BLaER1 treated with 17β-estradiol and CSF1 and Interleukin-3, amounts not matched to agents 10 nM and 100 nM (cell line): Measurements from ENCODE around the gene TRAPPC4.
"Not testable (repeated sequence)": the region's sequence is repeated elsewhere in the genome, so short reads cannot be mapped to it uniquely, and the experiment has no call there.

Experiments
- H3K27ac ChIP-seq, 11 experiments: shearing (Covaris generic); formaldehyde crosslinking; 2 replicates each; pipeline ENCODE4 v1.8.1; 2022
- H3K27me3 ChIP-seq, 11 experiments: shearing (Covaris generic); formaldehyde crosslinking; 2 replicates each; pipeline ENCODE4 v1.8.1; 2022
- H3K36me3 ChIP-seq, 11 experiments: shearing (Covaris generic); formaldehyde crosslinking; 2 replicates each; pipeline ENCODE4 v1.8.1; 2022
- H3K4me1 ChIP-seq, 10 experiments: shearing (Covaris generic); formaldehyde crosslinking; 2 replicates each; pipeline ENCODE4 v1.8.1; 2022
- H3K4me2 ChIP-seq, 11 experiments: shearing (Covaris generic); formaldehyde crosslinking; 2 replicates each; pipeline ENCODE4 v1.8.1; 2022
- H3K4me3 ChIP-seq, 10 experiments: shearing (Covaris generic); formaldehyde crosslinking; 2 replicates each; pipeline ENCODE4 v1.8.1; 2022
- H3K9ac ChIP-seq, 11 experiments: shearing (Covaris generic); formaldehyde crosslinking; 2 replicates each; pipeline ENCODE4 v1.8.1; 2022
- H3K9me3 ChIP-seq, 11 experiments: shearing (Covaris generic); formaldehyde crosslinking; replicated peaks in 1 of 11; 2 replicates each; pipeline ENCODE4 v1.8.1; 2022
- H4K20me1 ChIP-seq, 11 experiments: shearing (Covaris generic); formaldehyde crosslinking; 2 replicates each; pipeline ENCODE4 v1.8.1; 2022
- Cebpa-rat ChIP-seq, 11 experiments: shearing (Covaris generic); IDR thresholded peaks; 2 replicates each; pipeline ENCODE4 v1.8.1; 2022

The TRAPPC4 gene, protein sequence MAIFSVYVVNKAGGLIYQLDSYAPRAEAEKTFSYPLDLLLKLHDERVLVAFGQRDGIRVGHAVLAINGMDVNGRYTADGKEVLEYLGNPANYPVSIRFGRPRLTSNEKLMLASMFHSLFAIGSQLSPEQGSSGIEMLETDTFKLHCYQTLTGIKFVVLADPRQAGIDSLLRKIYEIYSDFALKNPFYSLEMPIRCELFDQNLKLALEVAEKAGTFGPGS

DNA sequence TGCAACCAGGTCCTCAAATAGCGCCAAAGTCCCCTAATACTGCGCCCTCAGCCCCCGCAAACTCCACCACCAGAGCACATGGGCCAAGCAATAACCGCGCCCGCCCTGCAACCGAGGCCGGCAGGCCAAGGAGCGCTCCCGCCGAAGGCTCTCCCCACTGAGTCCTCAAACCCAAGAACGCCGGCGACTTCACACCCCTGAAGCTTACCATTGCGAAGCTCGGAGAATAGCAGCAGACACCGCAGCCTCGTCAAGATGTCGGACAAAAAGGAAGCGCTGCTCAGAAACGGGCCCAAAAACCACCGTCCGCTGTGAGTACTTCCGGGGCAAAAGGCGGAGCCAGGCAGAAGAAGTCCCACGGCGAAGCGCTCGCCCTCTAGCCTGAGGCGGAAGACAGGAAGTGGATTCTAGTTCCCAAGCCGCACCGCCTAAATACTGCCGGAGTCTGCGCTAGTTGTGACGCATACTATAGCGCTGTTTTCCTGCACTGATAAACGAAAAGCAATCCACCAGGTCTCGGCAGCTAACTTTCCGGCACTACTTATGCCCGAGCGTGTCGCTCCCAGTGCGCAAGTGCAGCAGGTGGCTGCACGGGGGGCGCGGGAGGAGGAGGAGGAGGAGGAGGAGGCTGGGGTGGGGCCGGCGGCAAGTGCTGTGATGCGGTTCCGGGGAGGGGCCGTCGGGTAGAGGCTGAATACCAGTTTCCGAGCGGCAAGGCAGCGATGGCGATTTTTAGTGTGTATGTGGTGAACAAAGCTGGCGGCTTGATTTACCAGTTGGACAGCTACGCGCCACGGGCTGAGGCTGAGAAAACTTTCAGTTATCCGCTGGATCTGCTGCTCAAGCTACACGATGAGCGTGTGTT lies at the start of gene TRAPPC4, which contains the start of gene RPS25:
Gene TRAPPC4 (plus strand): TSS at position 693 of the 865 bp plus-strand sequence. CDS start 30 bp downstream, at position 723.
Gene RPS25 (minus strand): TSS at position 270 of the 865 bp plus-strand sequence. CDS start 59 bp downstream, at position 211.
- Histone ChIP-seq H3K9me3 (no peaks in the 10 kb centered on the region), H3K36me3 (peaks cover 53 to 78% (median 74%) of the 10 kb centered on the region in 11 experiments), H3K9ac (peak within 1 kb of the TSS; percentile 89 to 99 (median 95)), H3K4me2 (peak within 1 kb of the TSS; percentile 77 to 97 (median 90)), H3K4me3 (peak within 1 kb of the TSS; percentile 80 to 98 (median 95)), H3K4me1 (peaks cover 41 to 55% (median 44%) of the 10 kb centered on the region in 10 experiments), H3K27me3 (no peaks in the 10 kb centered on the region), H4K20me1 (peaks cover 28 to 82% (median 57%) of the 10 kb centered on the region in 11 experiments; a peak in 20 of 22 replicates), H3K27ac (peak within 1 kb of the TSS; percentile 78 to 98 (median 93))
- no peak for TF ChIP-seq Cebpa-rat (IDR thresholded peaks at IDR 0.05)

DNA sequence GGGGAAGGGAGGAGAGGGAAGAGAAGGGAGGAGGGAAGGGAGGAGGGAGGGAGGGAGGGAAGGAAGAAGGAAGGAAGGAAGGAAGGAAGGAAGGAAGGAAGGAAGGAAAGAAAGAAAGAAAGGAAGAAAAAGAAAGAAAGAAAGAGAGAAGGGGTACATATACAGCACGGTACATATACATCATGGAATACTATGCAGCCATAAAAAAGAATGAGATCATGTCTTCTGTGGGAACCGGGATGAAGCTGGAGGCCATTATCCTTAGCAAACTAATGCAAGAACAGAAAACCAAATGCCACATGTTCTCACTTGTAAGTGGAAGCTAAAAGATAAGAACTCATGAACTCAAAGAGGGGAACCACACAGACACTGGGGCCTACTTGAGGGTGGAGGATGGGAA lies 49.1 kb upstream of the TRAPPC4 start:
- not testable (repeated sequence) for H3K9ac ChIP-seq
- Histone ChIP-seq H3K9me3 (peaks cover 0 to 14% (median 3%) of the 10 kb centered on the region in 11 experiments; a peak in 8 of 22 replicates), H3K4me1 (peaks cover 0 to 13% (median 0%) of the 10 kb centered on the region in 10 experiments; a peak in 7 of 20 replicates)

DNA sequence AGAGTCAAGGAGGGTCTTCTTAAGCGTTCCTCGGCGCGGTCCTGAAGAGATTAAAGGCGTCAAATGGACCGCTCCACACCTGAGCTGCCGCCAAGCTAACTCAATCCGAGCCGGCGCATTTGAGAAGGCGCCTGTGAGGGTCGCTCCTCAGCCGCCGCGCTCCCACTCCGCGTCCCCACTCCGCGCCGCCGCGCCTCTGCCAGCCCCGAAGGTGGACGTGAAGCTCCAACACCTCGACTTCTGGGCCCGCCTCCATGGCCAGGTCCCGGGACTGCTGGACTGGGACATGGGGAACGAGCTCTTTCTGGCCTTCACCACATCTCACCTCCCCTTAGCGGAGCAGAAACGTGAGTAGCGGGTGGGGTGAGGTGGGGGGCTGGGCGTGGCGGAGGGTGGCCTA lies 46.9 kb upstream of the TRAPPC4 start, which contains the start of gene FOXR1:
Gene FOXR1 (plus strand): TSS at position 116 of the 400 bp plus-strand sequence. CDS start 171 bp downstream, at position 287.
- H3K27me3 ChIP-seq, result no peaks in the 10 kb centered on the region
- H3K9ac ChIP-seq, result no peak within 1 kb of the TSS
- H4K20me1 ChIP-seq, result no peaks in the 10 kb centered on the region
- no peaks in the 10 kb centered on the region for H3K36me3 ChIP-seq
- no peak within 1 kb of the TSS for H3K4me2 ChIP-seq
- H3K4me3 ChIP-seq, result no peak within 1 kb of the TSS
- H3K9me3 ChIP-seq, result peaks cover 0 to 14% (median 3%) of the 10 kb centered on the region in 11 experiments; a peak in 8 of 22 replicates
- H3K4me1 ChIP-seq, result no peaks in the 10 kb centered on the region
- no peak for TF ChIP-seq Cebpa-rat (IDR thresholded peaks at IDR 0.05)
- H3K27ac ChIP-seq, result no peak within 1 kb of the TSS

More for the DNA sequence above, 49.1 kb upstream of the TRAPPC4 start:
- H3K27ac ChIP-seq, H3K4me2 ChIP-seq, H3K36me3 ChIP-seq, H3K4me3 ChIP-seq, H4K20me1 ChIP-seq, H3K27me3 ChIP-seq: not testable (repeated sequence)

DNA sequence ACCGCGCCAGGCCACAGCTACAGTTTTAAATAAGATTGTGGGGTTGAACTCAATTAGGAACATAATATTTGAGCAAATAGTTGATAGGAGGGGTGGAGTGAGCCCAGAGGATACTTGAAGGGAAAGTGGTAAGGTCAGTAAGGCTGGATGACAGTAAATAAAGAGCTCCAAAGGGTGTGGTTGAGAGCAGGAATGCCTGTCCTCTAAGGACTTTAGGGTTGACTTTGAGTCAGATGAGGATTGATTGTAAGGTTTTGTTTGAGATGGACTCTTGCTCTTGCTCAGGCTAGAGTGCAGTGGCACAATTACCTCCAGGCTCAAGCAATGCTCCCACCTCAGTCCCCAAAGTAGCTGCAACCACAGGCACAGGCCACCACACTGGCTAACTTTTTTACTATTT lies 44.6 kb upstream of the TRAPPC4 start:
- H3K36me3 ChIP-seq, result no peaks in the 10 kb centered on the region
- no peaks in the 10 kb centered on the region for H4K20me1 ChIP-seq
- H3K27me3 ChIP-seq, result no peaks in the 10 kb centered on the region
- no peak overlapping the region for H3K4me3 ChIP-seq
- H3K4me2 ChIP-seq, result no peak overlapping the region
- H3K27ac ChIP-seq, result no peak overlapping the region
- no peak overlapping the region for H3K9ac ChIP-seq
- TF ChIP-seq Cebpa-rat (IDR thresholded peaks at IDR 0.05), result no peak
- 0 out of 20 replicates have a peak, but pooled peaks cover 0 to 2% (median 0%) of the 10 kb centered on the region in 10 experiments for H3K4me1 ChIP-seq
- peaks cover 0 to 14% (median 3%) of the 10 kb centered on the region in 11 experiments; a peak in 8 of 22 replicates for H3K9me3 ChIP-seq

DNA sequence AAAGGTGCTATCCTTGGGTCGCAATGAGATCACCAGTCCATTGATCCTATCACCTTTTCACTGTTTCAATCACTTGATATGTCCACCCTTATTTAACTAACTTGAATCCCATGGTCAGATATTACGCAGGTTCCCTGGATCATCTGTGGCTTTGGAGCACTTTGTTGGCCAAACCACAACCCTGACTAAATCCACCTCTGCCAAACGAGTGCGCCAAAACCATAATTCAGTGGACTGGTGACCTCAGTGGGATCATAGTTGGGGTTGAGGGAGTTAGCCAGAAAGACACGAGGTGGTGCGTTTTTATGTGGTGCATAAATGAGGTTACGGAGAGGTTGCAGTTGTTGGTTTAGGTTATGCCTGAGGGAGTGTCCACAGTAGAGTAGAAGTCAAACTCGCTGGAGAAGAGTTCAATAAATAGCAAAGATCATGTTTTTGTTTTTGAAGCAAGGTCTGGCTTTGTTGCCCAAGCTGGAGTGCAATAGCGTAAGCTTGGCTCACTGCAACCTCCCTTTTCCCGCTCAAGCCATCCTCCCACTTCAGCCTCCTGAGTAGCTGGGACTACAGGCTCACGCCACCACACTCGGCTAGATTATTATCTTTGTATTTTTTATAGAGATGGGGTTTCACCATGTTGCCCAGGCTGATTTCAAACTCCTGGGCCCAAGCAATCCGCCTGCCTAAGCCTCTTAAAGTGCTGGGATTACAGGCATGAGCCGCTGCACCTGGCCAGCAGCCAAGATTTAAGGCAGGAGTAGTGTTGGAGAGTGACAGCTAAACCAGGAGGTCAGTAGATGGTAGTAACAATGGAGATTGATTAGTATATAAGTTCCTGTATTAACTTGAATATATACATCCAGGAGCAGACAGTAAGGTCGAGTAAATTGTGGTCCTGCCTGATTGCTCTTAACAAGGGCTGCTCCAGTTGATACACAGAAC lies 42.5 kb upstream of the TRAPPC4 start:
- Histone ChIP-seq H3K27me3 (no peaks in the 10 kb centered on the region), H3K9me3 (peaks cover 0 to 14% (median 3%) of the 10 kb centered on the region in 11 experiments; a peak in 8 of 22 replicates), H3K4me1 (peaks cover 0 to 9% (median 0%) of the 10 kb centered on the region in 10 experiments; a peak in 3 of 20 replicates), H3K4me2 (no peak overlapping the region), H3K4me3 (no peak overlapping the region), H3K9ac (no peak overlapping the region), H3K27ac (no peak overlapping the region), H3K36me3 (no peaks in the 10 kb centered on the region), H4K20me1 (no peaks in the 10 kb centered on the region)
- no peak for TF ChIP-seq Cebpa-rat (IDR thresholded peaks at IDR 0.05)

DNA sequence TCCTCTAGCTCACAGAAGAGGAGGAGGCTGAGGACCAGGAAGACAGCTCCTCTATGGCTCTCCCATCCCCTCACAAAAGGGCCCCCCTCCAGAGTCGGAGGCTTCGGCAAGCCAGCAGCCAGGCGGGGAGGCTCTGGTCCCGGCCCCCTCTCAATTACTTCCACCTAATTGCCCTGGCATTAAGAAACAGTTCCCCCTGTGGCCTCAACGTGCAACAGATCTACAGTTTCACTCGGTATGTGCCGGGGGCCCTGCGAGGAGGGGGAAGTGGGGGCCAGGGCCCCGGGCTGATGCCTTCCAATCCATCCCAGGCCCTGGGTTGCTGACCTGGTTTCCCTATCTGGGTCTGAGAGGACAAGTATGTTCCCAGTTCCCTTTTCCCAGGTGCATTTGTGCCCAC lies 39.1 kb upstream of the TRAPPC4 start:
- Histone ChIP-seq H4K20me1 (no peaks in the 10 kb centered on the region), H3K9me3 (no peaks in the 10 kb centered on the region), H3K4me1 (peaks cover 0 to 9% (median 0%) of the 10 kb centered on the region in 10 experiments; a peak in 3 of 20 replicates), H3K9ac (no peak overlapping the region), H3K4me3 (no peak overlapping the region), H3K36me3 (no peaks in the 10 kb centered on the region), H3K4me2 (peak overlapping the region in 1 of 11 experiments; percentile 15; a peak in 1 of 22 replicates), H3K27ac (no peak overlapping the region), H3K27me3 (no peaks in the 10 kb centered on the region)
- no peak for TF ChIP-seq Cebpa-rat (IDR thresholded peaks at IDR 0.05)

DNA sequence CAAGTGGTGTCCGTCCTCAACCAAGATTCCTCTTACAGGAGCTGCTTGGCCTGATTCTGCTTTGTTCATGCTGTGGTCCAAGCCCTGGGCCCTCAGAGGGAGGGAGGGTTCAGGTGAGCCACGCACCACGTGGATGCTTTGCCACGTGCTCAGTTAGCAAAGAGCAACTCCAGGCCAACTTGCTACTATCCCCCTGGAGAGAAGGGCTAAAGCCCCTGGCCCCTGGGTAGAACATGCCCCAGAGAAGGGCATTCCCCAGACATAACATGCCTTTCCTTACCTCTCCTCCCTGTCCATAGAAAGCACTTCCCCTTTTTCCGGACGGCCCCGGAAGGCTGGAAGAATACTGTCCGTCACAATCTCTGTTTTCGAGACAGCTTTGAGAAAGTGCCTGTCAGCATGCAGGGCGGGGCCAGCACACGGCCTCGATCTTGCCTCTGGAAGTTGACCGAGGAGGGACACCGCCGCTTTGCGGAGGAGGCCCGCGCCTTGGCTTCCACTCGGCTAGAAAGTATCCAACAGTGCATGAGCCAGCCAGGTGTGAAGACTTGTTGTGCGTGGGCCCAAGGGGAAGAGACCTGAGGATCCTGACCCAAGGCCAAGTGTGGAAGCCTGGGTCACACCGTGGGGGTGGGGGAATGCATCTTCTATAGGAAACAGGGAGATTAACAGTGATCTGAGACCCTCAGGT lies 38.2 kb upstream of the TRAPPC4 start:
- Histone ChIP-seq H3K36me3 (no peaks in the 10 kb centered on the region), H3K27ac (no peak overlapping the region), H3K4me3 (no peak overlapping the region), H3K9ac (no peak overlapping the region), H3K9me3 (no peaks in the 10 kb centered on the region), H4K20me1 (no peaks in the 10 kb centered on the region), H3K4me1 (peaks cover 0 to 9% (median 0%) of the 10 kb centered on the region in 10 experiments; a peak in 3 of 20 replicates), H3K4me2 (no peak overlapping the region), H3K27me3 (no peaks in the 10 kb centered on the region)
- TF ChIP-seq Cebpa-rat (IDR thresholded peaks at IDR 0.05), result no peak

DNA sequence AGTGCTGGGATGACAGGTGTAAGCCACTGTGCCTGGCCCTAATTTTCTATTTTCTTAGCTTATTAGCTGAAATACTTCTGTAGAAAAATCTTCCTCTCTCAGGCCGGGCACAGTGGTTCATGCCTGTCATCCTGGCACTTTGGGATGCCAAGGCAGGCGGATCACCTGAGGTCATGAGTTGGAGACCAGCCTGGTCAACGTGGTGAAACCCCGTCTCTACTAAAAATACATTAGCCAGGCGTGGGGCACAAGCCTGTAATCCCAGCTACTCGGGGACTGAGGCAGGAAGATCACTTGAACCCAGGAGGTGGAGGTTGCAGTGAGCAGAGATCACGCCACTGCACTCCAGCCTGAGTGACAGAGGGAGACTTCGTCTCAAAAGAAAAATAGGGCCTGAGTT lies 34.2 kb upstream of the TRAPPC4 start:
- H4K20me1 ChIP-seq, H3K9me3 ChIP-seq, H3K4me3 ChIP-seq, H3K36me3 ChIP-seq, H3K27me3 ChIP-seq, H3K27ac ChIP-seq, H3K4me2 ChIP-seq, H3K4me1 ChIP-seq: not testable (repeated sequence)
- H3K9ac ChIP-seq, result 0 out of 22 replicates have a peak overlapping the region, but pooled peaks of 1 of the 11 experiments have one; percentile 32
